ENCODE data around the gene SCN4A.

GRCh38 chr17:63972796-63973195 lies at the start of gene SCN4A:
- TF ChIP-seq POLR2AphosphoS5 (IDR thresholded peaks at IDR 0.05; ENCODE audit: low read depth, low read length): no peak
- TF ChIP-seq REST (IDR thresholded peaks at IDR 0.05; ENCODE audit: insufficient read depth in 1 of 2, low read depth in 2 of 2, low read length in 2 of 2): no peak

Measured in PFSK-1 (cell line).